Neural cell (in vitro differentiated cells): ENCODE results near the gene PSEN1. TPM values are rescaled to one million over a fixed set of nuclear protein-coding genes. Genes with fewer than 3 reads are reported as not detected.

ENCODE experiments used
- H2AFZ ChIP-seq: fragments of 200-600, 300-800 bp; sonication (generic), shearing (Covaris generic); 2 replicates; pipeline ENCODE4 v1.6.0; 2014; ENCODE audit warnings: low read depth, mild to moderate bottlenecking, antibody characterized with exemption, low read length, moderate library complexity
- H3F3A ChIP-seq: fragments of 200-600 bp; shearing (Covaris generic); 2 replicates; pipeline ENCODE4 v1.6.1; 2016; ENCODE audit warnings: mild to moderate bottlenecking, moderate library complexity, mixed read lengths, antibody characterized with exemption, low read length; ENCODE audit not compliant: insufficient read depth, poor library complexity, severe bottlenecking
- H3K27ac ChIP-seq: fragments of 200-600, 300-800 bp; sonication (generic), shearing (Covaris generic); 2 replicates; pipeline ENCODE4 v1.5.1; 2014; ENCODE audit warnings: mild to moderate bottlenecking, low read length, moderate library complexity
- H3K27me3 ChIP-seq: fragments of 300-800, 200-600 bp; sonication (generic), shearing (Covaris generic); 2 replicates; pipeline ENCODE4 v1.6.0; 2014; ENCODE audit warnings: mild to moderate bottlenecking, low read depth, low read length, moderate library complexity; ENCODE audit not compliant: insufficient read depth
- H3K36me3 ChIP-seq: fragments of 300-800, 200-600 bp; sonication (generic), shearing (Covaris generic); 2 replicates; pipeline ENCODE4 v1.5.1; 2014; ENCODE audit warnings: mild to moderate bottlenecking, antibody characterized with exemption, low read length, moderate library complexity; ENCODE audit not compliant: insufficient read depth
- H3K4me2 ChIP-seq: fragments of 300-800, 200-600 bp; sonication (generic), shearing (Covaris generic); 2 replicates; pipeline ENCODE4 v1.6.0; 2014; ENCODE audit warnings: mild to moderate bottlenecking, low read length
- H3K4me3 ChIP-seq: fragments of 300-800, 200-600 bp; sonication (generic), shearing (Covaris generic); 2 replicates; pipeline ENCODE4 v1.5.1; 2014; ENCODE audit warnings: mild to moderate bottlenecking, low read length, moderate library complexity
- H3K79me2 ChIP-seq: fragments of 200-600 bp; shearing (Covaris generic); replicated peaks from 2 replicates; pipeline ENCODE4 v1.6.0; 2014; ENCODE audit warnings: mild to moderate bottlenecking, low read length, moderate library complexity; ENCODE audit not compliant: insufficient read depth
- H3K9ac ChIP-seq: fragments of 300-800, 200-600 bp; sonication (generic), shearing (Covaris generic); 2 replicates; pipeline ENCODE4 v1.6.1; 2016; ENCODE audit warnings: mild to moderate bottlenecking, low read length, mixed read lengths
- H3K9me2 ChIP-seq: fragments of 200-600 bp; shearing (Covaris generic); 2 replicates; pipeline ENCODE4 v1.6.1; 2016; ENCODE audit warnings: mild to moderate bottlenecking, low read length, mixed read lengths; ENCODE audit not compliant: insufficient read depth
- H3K9me3 ChIP-seq: fragments of 200-600, 300-800 bp; sonication (generic), shearing (Covaris generic); 2 replicates; pipeline ENCODE4 v1.6.1; 2016; ENCODE audit warnings: mild to moderate bottlenecking, mixed run types, low read length, moderate library complexity, mixed read lengths
- H4K20me1 ChIP-seq: fragments of 200-600 bp; shearing (Covaris generic); 2 replicates; pipeline ENCODE4 v1.6.1; 2016; ENCODE audit warnings: mild to moderate bottlenecking, mixed run types; ENCODE audit not compliant: insufficient read depth
- CTCF ChIP-seq: fragments of 450-650 bp; IDR thresholded peaks from 2 replicates; pipeline ENCODE4 v1.5.1; 2014; ENCODE audit warnings: antibody characterized with exemption, mild to moderate bottlenecking, moderate library complexity; ENCODE audit not compliant: poor library complexity, severe bottlenecking
- EP300 ChIP-seq: fragments of 450-650 bp; conservative IDR thresholded peaks from 2 replicates; pipeline ENCODE4 v1.6.1; 2014; ENCODE audit warnings: antibody characterized with exemption, mild to moderate bottlenecking, moderate library complexity; ENCODE audit not compliant: poor library complexity, severe bottlenecking
- MXI1 ChIP-seq: fragments of 450-650 bp; conservative IDR thresholded peaks from 2 replicates; pipeline ENCODE4 v1.6.1; 2014; ENCODE audit warnings: antibody characterized with exemption, mild to moderate bottlenecking; ENCODE audit not compliant: poor library complexity, severe bottlenecking
- RAD21 ChIP-seq: fragments of 450-650 bp; conservative IDR thresholded peaks from 2 replicates; pipeline ENCODE4 v1.6.1; 2014; ENCODE audit warnings: antibody characterized with exemption, mild to moderate bottlenecking, moderate library complexity
- SMC3 ChIP-seq: fragments of 450-650 bp; conservative IDR thresholded peaks from 2 replicates; pipeline ENCODE4 v1.6.1; 2014; ENCODE audit warnings: antibody characterized with exemption, mild to moderate bottlenecking, moderate library complexity; ENCODE audit not compliant: poor library complexity
- TAF1 ChIP-seq: IDR thresholded peaks from 2 replicates; pipeline ENCODE4 v1.6.1; 2012; ENCODE audit warnings: low read depth
- polyA plus RNA-seq: library from polyadenylated mRNA; depleted of rRNA; stranded (reverse); fragments of >200 nt; gene quantifications from 2 replicates; pipeline ENCODE4 v1.2.3, GENCODE V29; 2014

The PSEN1 gene
- polyA plus RNA-seq, 1 donor from 2014 or later = 40.3 TPM

GRCh38 chr14:73235531-73236155 lies 99.3 kb downstream of the PSEN1 start:
- H3K27me3 ChIP-seq = peaks cover 45% of the 10 kb centered on the region
- no peak for TF ChIP-seq SMC3
- TF ChIP-seq MXI1 = no peak
- TF ChIP-seq EP300 = no peak
- no peaks in the 10 kb centered on the region for H3K79me2 ChIP-seq
- H4K20me1 ChIP-seq = no peaks in the 10 kb centered on the region
- H3F3A ChIP-seq = no peaks in the 10 kb centered on the region
- H3K27ac ChIP-seq = no peak overlapping the region
- peak overlapping the region; percentile 65 for H3K4me2 ChIP-seq
- H3K9me2 ChIP-seq = no peaks in the 10 kb centered on the region
- peak overlapping the region; percentile 40 for H3K9ac ChIP-seq
- H2AFZ ChIP-seq = peak overlapping the region; percentile 30
- H3K4me3 ChIP-seq = peak overlapping the region; percentile 54
- no peaks in the 10 kb centered on the region for H3K36me3 ChIP-seq
- no peaks in the 10 kb centered on the region for H3K9me3 ChIP-seq

- H3F3A ChIP-seq = no peaks in the 10 kb centered on the region
- no peaks in the 10 kb centered on the region for H3K9me2 ChIP-seq
- peaks cover 47% of the 10 kb centered on the region for H3K27me3 ChIP-seq
- no peak overlapping the region for H3K27ac ChIP-seq
- no peaks in the 10 kb centered on the region for H3K79me2 ChIP-seq
- no peak overlapping the region for H3K9ac ChIP-seq
- H4K20me1 ChIP-seq = no peaks in the 10 kb centered on the region
- H3K9me3 ChIP-seq = no peaks in the 10 kb centered on the region
- peak overlapping the region; percentile 54 for H3K4me3 ChIP-seq
- H3K4me2 ChIP-seq = peak overlapping the region; percentile 65
- no peaks in the 10 kb centered on the region for H3K36me3 ChIP-seq
- no peak overlapping the region for H2AFZ ChIP-seq
- TF ChIP-seq SMC3 (no peak), CTCF (no peak), MXI1 (no peak), TAF1 (no peak), EP300 (no peak), RAD21 (no peak)
Measured at GRCh38 chr14:73236157-73236556, 99.8 kb downstream of the PSEN1 start.

GRCh38 chr14:73236752-73237218 lies 100.5 kb downstream of the PSEN1 start:
- Histone ChIP-seq H3K9me2 (no peaks in the 10 kb centered on the region), H3K4me2 (no peak overlapping the region), H3K4me3 (no peak overlapping the region), H3K9ac (no peak overlapping the region), H3K27me3 (peaks cover 47% of the 10 kb centered on the region), H3K27ac (no peak overlapping the region), H3K9me3 (no peaks in the 10 kb centered on the region), H3F3A (no peaks in the 10 kb centered on the region), H3K36me3 (no peaks in the 10 kb centered on the region), H3K79me2 (no peaks in the 10 kb centered on the region), H2AFZ (no peak overlapping the region), H4K20me1 (no peaks in the 10 kb centered on the region)
- TF ChIP-seq MXI1 (no peak), EP300 (no peak), CTCF (no peak), TAF1 (no peak), SMC3 (no peak)
